ENCODE results near the gene STX16.

GRCh38 chr20:58651559-58651945 is 469 bp downstream of the STX16 start:
- TF ChIP-seq, protein P1, sequence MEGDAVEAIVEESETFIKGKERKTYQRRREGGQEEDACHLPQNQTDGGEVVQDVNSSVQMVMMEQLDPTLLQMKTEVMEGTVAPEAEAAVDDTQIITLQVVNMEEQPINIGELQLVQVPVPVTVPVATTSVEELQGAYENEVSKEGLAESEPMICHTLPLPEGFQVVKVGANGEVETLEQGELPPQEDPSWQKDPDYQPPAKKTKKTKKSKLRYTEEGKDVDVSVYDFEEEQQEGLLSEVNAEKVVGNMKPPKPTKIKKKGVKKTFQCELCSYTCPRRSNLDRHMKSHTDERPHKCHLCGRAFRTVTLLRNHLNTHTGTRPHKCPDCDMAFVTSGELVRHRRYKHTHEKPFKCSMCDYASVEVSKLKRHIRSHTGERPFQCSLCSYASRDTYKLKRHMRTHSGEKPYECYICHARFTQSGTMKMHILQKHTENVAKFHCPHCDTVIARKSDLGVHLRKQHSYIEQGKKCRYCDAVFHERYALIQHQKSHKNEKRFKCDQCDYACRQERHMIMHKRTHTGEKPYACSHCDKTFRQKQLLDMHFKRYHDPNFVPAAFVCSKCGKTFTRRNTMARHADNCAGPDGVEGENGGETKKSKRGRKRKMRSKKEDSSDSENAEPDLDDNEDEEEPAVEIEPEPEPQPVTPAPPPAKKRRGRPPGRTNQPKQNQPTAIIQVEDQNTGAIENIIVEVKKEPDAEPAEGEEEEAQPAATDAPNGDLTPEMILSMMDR (IDR thresholded peaks at IDR 0.05): no peak
- no peak for TF ChIP-seq ZFX (IDR thresholded peaks at IDR 0.05; ENCODE audit: borderline replicate concordance)

Data from 22Rv1 (cell line).